ENCODE data around the gene CSNK1D. TPM values are rescaled to one million over a fixed set of nuclear protein-coding genes. Genes with fewer than 3 reads are reported as not detected.

The CSNK1D gene
- total RNA-seq, 1 experiment from 2014 or later: 137 TPM

- no peaks in the 10 kb centered on the region for H3K79me2 ChIP-seq (ENCODE audit: insufficient read depth, low read length)
- no peak for DNase-seq
- TF ChIP-seq CTCF (conservative IDR thresholded peaks at IDR 0.05): no peak
- H4K20me1 ChIP-seq (ENCODE audit: control insufficient read depth, insufficient read depth, insufficient read length): no peaks in the 10 kb centered on the region
- Mint-ChIP-seq H3K4me1 (peaks cover 0 to 11% of the 10 kb centered on the region in 2 experiments; a peak in 3 of 4 replicates), H3K27ac (peak overlapping the region in 1 of 3 experiments; percentile 78; a peak in 3 of 7 replicates), H3K4me3 (no peak overlapping the region), H3K27me3 (ENCODE audit: low read depth) (peaks cover 3% of the 10 kb centered on the region; the same call in 1 of the 2 replicates), H3K9me3 (no peaks in the 10 kb centered on the region), H3K36me3 (ENCODE audit: insufficient read depth in 1 of 3, low read depth in 3 of 3) (peaks cover 22 to 51% (median 44%) of the 10 kb centered on the region in 3 experiments; a peak in 6 of 7 replicates)
- no peak overlapping the region for H2BK5ac ChIP-seq (ENCODE audit: insufficient read length, low read length)
- no peak overlapping the region for H3K18ac ChIP-seq (ENCODE audit: insufficient read length, low read depth, low read length)
- H4K8ac ChIP-seq (replicated peaks; ENCODE audit: insufficient read length, low read depth, low read length): no peak overlapping the region
- H3K56ac ChIP-seq (ENCODE audit: insufficient read length, low read depth, low read length): no peak overlapping the region
- no peak overlapping the region for H3T11ph ChIP-seq (ENCODE audit: low read length)
- no peak overlapping the region for H2AK5ac ChIP-seq (ENCODE audit: insufficient read length, low read length)
- no peaks in the 10 kb centered on the region for H3K9me3 ChIP-seq (ENCODE audit: control insufficient read depth, low read depth, low read length)
- H3K4me2 ChIP-seq (ENCODE audit: insufficient read depth, insufficient read length, low read length): no peak overlapping the region
- H3K9ac ChIP-seq (ENCODE audit: extremely low read depth, insufficient read length, low read length): no peak overlapping the region
- no peak overlapping the region for H2BK20ac ChIP-seq (ENCODE audit: low read depth, low read length, poor library complexity, severe bottlenecking)
- H3K27ac ChIP-seq (ENCODE audit: insufficient read length, low read depth, low read length): no peak overlapping the region
- no peak overlapping the region for H4K5ac ChIP-seq (ENCODE audit: insufficient read length, low read depth, low read length)
- WGBS (ENCODE audit: extremely low coverage, insufficient read length, low lambda C conversion rate): no CpG with 5 or more reads among the region's 27 CpGs
- H3K23me2 ChIP-seq (ENCODE audit: insufficient read length, low read depth, low read length, poor library complexity, severe bottlenecking): no peaks in the 10 kb centered on the region
- no peaks in the 10 kb centered on the region for H3K4me1 ChIP-seq (ENCODE audit: insufficient read depth, low read length)
- no peak overlapping the region for H2BK15ac ChIP-seq (ENCODE audit: low read depth, low read length)
- H3K79me1 ChIP-seq (ENCODE audit: insufficient read depth, low read depth, low read length, poor library complexity, severe bottlenecking): no peaks in the 10 kb centered on the region
- H2AFZ ChIP-seq (ENCODE audit: low read length): no peak overlapping the region
- H2BK120ac ChIP-seq (ENCODE audit: low read depth, low read length, poor library complexity, severe bottlenecking): no peak overlapping the region
- H2BK12ac ChIP-seq (ENCODE audit: insufficient read length, low read depth, low read length): no peak overlapping the region
- no peak overlapping the region for H3K4ac ChIP-seq (ENCODE audit: low read depth, low read length)
- no peak overlapping the region for H4K91ac ChIP-seq (ENCODE audit: insufficient read length, low read depth, low read length)
- no peaks in the 10 kb centered on the region for H3K27me3 ChIP-seq (ENCODE audit: insufficient read depth, low read length)
- no peak overlapping the region for H3K14ac ChIP-seq (ENCODE audit: insufficient read depth, low read length)
- H3K23ac ChIP-seq (ENCODE audit: insufficient read length, low read depth, low read length): no peak overlapping the region
Observed at GRCh38 chr17:82241183-82241925, 32.1 kb downstream of the CSNK1D start.

Data from H9 (cell line).